Measurements from ENCODE around the gene PLD1.
"Not testable (repeated sequence)": the region's sequence is repeated elsewhere in the genome, so short reads cannot be mapped to it uniquely, and the experiment has no call there.

PLD1 gene

DNA sequence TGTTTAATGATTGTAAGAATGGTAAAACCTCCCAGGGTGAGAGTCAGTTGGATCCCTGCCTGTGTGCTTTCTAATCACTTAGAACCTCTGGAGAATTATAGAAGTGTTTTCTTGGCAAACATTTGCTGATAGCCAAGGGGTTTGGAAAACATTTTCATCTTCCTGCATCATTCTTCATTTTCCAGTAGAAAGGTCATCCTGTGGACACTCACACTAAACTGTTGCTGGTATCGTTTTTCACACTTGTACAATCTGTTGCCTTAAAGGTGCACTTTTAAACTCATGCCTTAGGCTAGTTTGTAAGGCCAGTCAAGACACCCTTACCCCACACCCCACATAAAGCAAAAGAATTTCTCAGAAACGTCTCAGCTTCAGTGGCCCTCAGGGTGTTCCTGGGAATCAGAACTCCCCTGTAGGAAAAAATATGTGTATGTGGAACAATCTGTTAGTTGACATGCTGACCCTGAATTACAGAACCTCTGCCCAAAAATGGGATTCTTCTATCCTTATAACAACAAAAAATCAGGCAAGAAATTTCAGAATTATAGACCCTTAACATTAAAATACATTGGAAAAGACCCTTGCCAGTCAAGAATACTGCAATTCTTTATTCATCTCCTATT is 5.8 kb upstream of the PLD1 start:
- DNase-seq: no peak

- DNase-seq: not testable (repeated sequence)
These were observed 4.4 kb upstream of the PLD1 start for GRCh38 chr3:171814662-171815061.

- no peak for DNase-seq
These were observed 3.7 kb upstream of the PLD1 start for GRCh38 chr3:171813897-171814460.

GRCh38 chr3:171813278-171813896 is 3.1 kb upstream of the PLD1 start:
- DNase-seq: no peak

DNA sequence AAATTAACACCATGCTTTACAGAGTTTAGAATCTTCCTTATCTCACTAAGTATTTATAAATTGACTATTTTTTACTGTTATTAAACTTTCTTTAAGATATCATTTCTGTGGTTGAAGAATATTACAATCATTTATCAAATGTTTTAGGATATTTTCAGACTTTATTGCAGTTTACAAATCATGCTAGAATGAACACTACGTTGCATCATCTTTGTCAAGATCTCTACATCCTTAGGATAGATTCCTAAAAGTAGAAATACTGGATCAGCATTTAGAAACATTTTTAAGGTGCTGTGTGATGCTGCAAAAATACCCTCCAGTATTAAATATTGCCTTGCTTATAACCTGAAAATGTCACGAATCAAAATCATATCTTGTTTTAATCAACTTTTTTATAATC is 2.5 kb upstream of the PLD1 start:
- no peak for DNase-seq

GRCh38 chr3:171811913-171812335 is 1.6 kb upstream of the PLD1 start:
- no peak for DNase-seq

GRCh38 chr3:171811295-171811912 is 1.1 kb upstream of the PLD1 start:
- DNase-seq: no peak

DNA sequence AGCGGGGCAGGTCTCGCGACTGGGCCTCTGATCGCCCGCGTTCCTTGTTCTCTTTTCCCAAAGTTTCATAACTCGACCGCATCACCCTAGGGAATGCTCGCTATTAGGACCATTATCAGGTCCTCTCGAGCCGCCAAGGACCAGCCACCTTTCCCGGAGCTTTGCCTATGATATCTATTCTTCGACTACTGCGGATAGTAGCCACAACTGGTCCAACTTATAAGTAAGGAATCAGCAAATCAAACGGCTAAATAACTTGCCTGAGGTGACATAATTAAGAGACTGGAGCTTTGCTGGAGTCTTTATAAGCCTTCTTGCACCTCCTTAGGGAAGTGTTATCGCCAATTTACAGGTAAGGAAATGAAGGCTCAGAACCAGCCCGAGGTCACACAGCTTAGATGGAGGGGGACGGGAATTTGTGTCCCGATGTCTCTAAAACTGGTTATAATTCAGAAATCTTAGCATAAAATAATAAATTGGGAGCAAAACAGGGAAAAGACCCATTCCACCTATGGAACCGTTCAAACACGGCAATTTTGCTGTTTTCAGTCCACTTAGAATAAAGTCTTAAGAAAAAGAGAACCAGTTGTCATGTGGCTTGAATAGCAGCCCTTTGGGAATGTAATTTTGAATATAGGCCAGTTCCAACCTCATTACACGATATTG is 479 bp upstream of the PLD1 start:
- no peak for DNase-seq

GRCh38 chr3:171809611-171809860 is 747 bp downstream of the PLD1 start:
- no peak for DNase-seq

- DNase-seq: no peak
These were observed 2.5 kb downstream of the PLD1 start for GRCh38 chr3:171807806-171808205.

GRCh38 chr3:171807129-171807675 is 3.1 kb downstream of the PLD1 start:
- no peak for DNase-seq

GRCh38 chr3:171806200-171807128 is 3.8 kb downstream of the PLD1 start:
- no peak for DNase-seq

DNA sequence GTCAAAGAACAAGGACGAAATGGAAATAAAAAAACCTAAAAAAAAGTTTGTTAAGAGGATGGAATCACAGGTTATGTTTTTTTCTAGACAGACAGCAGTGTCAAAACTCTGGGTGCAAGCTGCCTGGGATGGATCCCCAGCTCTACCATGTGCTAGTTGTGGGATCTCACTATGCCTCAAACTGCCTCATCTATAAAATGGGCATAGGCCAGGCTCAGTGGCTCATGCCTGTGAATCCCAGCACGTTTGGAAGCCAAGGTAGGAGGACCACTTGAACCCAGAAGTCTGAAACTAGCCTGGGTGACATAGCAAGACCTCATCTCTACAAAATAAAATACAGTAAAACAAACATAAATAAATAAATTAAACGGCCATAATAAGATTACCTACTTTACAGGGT is 4.6 kb downstream of the PLD1 start:
- DNase-seq: no peak

DNA sequence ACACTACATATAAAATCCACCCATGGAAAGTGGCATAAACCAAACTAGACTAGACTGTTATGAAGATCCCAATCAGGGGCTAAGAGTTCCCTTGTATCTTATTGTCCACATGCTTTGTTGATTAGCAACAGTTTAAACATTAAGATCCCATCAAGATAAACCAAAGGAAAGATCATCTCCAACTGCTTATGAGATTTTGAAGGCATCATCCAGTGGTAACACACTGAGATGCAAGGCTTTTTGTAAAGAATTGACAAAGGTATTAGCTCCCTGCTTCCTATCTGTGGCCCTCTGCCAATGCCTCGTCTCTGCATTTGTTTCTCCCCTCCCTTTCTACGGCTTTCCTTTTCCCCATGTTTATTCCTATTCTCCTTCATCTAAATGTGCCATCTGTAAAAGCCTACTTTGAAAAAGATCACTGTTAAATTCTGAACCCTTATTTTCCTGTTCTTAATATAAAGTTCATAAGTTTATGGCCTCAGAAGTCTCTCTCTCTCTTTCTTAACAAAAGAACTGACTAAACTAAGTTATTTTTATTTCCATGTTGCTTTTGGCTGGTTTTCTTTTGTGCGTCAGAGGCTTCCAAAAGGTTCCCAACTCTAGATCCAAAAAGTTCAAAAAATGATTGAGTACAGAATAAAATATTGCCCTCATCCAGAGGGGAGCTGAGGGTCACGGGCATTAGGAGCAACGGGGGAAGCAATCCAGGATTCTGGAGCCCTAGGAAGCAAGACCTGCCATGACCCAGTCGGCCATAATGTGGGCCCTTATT is 5.5 kb downstream of the PLD1 start:
- DNase-seq: no peak

DNA sequence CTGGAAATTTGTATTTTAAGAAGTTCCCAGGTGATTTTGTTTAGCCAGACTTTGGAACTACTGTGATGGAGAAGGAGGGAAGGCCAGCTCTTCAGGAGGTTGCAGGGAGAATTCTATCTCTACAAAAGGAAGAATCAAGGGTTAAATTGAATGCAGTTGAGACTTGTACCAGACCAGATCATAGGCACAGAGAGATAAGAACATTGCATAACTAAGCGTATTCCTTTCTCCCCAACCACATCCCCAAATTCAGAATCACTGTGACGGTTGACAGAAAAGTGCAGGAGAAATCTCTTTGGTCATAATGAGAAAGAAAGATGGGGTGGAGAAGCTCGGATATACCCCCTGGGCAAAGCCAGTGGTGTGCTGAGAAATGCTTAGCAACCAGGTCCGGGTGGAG is 7.2 kb downstream of the PLD1 start:
- DNase-seq: no peak

DNA sequence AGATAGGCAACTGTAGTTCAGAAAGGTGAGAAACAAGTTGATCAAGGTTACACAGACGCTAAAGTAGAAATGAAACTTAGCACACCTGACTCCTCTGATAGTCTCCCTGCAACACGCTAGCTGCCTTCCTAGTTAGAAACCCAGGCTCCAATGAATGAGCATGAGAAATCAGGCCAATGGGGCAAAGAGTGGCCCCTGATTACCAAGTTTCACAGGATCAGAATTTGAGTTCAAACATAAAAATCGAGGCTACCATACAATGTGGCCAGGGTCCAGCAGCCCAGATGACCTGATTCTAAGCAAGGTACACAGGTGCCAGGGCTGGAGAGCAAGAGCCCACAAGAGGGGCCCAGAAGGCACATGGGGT is 7.7 kb downstream of the PLD1 start:
- DNase-seq: no peak

- DNase-seq: no peak
These were observed 8.3 kb downstream of the PLD1 start for GRCh38 chr3:171801738-171802589.

GRCh38 chr3:171799501-171799900 is 10.8 kb downstream of the PLD1 start:
- DNase-seq: no peak

DNA sequence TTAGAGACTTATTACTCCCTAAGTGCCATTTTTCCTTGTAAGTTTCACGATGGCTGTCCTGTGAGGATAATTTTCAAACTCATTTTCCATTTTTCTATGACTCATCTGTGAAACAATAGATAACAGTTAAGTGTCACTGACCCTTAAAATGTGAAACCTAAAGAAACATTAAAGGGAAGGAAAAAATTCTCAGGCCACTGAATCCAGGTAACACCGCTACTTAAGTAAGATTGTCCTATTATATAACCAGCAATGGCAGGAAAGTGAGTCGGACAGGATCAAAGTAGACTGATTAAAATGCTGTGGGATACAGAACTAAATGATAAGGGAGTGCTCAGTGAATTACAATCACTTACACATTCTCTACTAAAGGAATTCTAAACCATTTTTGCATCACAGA is 12.4 kb downstream of the PLD1 start:
- DNase-seq: no peak

DNA sequence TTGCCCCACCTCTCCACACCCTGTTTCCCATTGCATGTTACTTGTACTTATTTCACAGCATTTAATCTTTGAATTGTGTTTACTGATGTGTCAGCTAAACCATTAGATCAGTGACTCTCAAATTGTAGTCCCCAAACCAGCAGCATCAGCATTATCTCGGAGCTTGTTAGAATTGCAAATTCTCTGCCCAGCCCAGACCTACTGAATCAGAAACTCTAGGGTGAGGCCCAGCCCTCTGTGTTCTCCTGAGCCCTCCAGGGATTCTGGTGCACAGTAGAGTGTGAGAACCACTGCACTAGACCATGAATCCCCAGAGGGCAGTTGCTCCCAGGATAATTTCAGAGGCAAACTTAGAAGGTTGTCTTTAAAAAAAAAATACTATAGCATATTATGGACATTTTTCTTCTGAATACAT is 13.0 kb downstream of the PLD1 start:
- DNase-seq: no peak
